Adipose tissue (tissue), 3 donors: Measurements from ENCODE around the gene NUTM2D. TPM values are rescaled to one million over a fixed set of nuclear protein-coding genes. Genes with fewer than 3 reads are reported as not detected.
"Not testable (repeated sequence)": the region's sequence is repeated elsewhere in the genome, so short reads cannot be mapped to it uniquely, and the experiment has no call there.

Experiments
- H3K27ac ChIP-seq: one replicate; pipeline ENCODE4 v1.5.1; 2013; ENCODE audit warnings: low read depth, low read length
- WGBS, 3 donors: extraction: QIAGEN DNeasy Blood & Tissue Kit; methylation state at CpG; one replicate each; pipeline ENCODE4 v1.1.7; 2013; 5-methylcytosine and 5-hydroxymethylcytosine counted together
- polyA plus RNA-seq, 3 donors: library from polyadenylated mRNA; stranded (reverse); fragments of 200-250 nt; gene quantifications; one replicate each; pipeline ENCODE4 v1.2.3, GENCODE V29; 2013
- donor health status: healthy with polysubstance abuse.
- donor health status: Bipolar disorder and iron deficiency.
- donor health status: healthy.

Gene NUTM2D, protein sequence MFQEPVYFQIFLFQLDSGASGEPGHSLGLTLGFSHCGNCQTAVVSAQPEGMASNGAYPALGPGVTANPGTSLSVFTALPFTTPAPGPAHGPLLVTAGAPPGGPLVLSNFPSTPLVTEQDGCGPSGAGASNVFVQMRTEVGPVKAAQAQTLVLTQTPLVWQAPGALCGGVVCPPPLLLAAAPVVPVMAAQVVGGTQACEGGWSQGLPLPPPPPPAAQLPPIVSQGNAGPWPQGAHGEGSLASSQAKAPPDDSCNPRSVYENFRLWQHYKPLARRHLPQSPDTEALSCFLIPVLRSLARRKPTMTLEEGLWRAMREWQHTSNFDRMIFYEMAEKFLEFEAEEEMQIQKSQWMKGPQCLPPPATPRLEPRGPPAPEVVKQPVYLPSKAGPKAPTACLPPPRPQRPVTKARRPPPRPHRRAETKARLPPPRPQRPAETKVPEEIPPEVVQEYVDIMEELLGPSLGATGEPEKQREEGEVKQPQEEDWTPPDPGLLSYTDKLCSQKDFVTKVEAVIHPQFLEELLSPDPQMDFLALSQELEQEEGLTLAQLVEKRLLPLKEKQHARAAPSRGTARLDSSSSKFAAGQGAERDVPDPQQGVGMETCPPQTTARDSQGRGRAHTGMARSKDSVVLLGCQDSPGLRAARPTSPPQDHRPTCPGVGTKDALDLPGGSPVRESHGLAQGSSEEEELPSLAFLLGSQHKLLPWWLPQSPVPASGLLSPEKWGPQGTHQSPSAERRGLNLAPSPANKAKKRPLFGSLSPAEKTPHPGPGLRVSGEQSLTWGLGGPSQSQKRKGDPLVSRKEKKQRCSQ
- polyA plus RNA-seq, result 1 to 10 TPM; 1.7 to 2.4 (median 2.4) TPM

GRCh38 chr10:87357444-87357843 is at the start of gene NUTM2D:
TSS of gene NUTM2D (plus strand) at chr10:87357744. CDS start at chr10:87358266, 522 bp downstream.
- 91 to 100% methylated on average over 1 to 2 of the region's 3 CpGs; no CpG with 5 or more reads in 1 of the 3 donors for whole genome bisulfite sequencing, 3 donors
- H3K27ac ChIP-seq, result not testable (repeated sequence)

DNA sequence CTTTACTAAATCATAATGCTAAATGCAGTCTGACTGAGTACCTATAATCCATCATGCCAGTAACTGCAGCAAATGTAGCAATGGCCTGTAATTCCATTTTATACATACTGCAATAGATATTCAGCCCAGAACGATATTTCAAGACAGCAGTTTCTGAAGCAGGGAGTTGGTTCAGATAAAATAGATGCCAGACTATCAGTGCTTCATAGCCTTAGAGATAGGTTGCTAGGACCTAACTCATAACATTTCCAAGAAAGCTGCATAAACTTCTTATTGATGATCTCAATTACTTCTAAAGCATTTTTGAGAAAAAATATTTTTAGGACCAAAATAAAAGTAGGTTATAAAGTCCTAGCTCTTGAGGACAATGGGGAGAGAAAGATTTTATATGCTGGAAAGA is 48.8 kb upstream of the NUTM2D start:
- H3K27ac ChIP-seq, result not testable (repeated sequence)
- WGBS, 3 donors, result 73 to 83% (median 74%) methylated on average over 1 of the region's 1 CpG

GRCh38 chr10:87309657-87310056 is 47.9 kb upstream of the NUTM2D start:
- H3K27ac ChIP-seq, result not testable (repeated sequence)

DNA sequence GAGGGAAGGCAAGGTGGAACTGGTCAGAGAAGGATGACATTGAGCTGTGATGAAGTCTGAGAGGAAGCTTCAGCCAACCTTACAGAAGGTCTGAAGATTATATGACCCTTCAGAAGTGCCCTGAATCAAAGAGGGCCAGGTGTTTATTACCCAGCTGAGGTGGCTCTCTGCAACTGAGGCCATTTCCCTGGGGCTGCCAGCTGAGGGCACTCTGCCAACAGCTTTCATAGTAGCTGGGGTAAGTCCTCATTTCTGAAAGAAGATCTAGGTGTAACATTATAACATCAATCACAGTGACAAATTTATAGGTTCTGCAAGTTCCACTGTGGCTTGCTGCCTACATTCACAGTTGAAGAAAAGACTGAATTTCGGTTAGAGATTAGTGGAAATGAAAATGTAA is 46.0 kb upstream of the NUTM2D start:
- H3K27ac ChIP-seq, result not testable (repeated sequence)
- WGBS, 3 donors, result 77 to 90% (median 90%) methylated on average over 1 of the region's 1 CpG

DNA sequence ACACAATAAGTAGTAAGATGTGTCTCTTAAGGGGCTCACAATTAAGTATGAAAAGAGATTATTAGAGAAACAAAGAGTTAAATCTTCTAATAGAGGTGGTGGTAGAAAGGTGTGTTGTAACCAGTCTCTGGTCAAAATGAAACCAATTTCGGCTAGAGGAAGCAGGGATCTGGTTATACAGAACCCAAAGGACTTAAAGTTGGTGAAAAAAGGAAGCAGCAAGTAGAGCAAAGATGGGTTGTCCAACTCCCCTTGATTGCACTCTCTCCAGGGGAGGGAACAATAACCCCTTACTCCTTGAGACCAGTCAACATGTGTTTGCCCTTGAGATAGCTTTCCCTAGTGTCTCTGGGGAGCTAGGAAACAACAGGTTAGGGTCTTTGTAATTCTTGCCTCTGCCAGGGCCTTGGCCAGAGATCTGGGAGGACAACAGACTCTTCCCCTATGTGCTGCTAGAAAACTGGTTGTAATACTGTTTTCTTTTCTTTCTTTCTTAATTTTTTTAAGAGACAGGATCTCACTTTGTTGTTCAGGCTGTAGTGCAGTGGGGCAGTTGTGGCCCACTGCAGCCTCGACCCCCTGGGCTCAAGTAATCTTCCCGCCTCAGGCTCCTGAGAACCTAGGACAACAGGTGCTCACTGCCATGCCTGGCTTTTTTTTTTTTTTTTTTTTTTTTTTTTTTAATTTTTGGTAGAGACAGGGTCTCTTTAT is 43.7 kb upstream of the NUTM2D start:
- WGBS, 3 donors, result 58 to 72% (median 62%) methylated on average over 3 of the region's 3 CpGs
- H3K27ac ChIP-seq, result not testable (repeated sequence)

DNA sequence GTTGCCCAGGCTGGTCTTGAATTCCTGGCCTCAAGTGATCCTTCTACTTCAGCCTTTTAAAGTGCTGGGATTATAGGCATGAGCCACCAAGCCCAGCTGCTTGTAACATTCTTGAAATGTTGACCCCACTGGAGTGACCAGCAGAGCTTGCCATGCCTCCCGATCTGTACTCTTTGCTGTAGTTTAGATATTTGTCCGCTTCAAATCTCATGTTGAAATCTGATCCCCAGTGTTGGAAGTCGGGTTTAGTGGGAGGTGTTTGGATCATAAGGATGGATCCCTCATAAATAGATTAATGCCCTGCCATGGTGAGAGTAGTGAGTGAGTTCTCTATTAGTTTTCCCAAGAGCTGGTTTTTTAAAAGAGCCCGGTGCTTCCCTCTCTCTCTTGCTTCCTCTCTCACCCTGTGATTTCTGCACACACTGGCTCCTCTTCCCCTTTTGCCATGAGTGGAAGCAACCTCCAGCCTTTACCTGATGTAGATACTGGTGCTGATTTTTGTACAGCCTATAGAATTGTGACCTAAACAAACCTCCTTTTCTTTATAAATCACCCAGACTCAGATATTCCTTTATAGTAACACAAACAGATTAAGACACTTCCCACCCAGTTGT is 43.1 kb upstream of the NUTM2D start:
- WGBS, 3 donors, result 49 to 78% (median 61%) methylated on average over 2 to 3 of the region's 4 CpGs

DNA sequence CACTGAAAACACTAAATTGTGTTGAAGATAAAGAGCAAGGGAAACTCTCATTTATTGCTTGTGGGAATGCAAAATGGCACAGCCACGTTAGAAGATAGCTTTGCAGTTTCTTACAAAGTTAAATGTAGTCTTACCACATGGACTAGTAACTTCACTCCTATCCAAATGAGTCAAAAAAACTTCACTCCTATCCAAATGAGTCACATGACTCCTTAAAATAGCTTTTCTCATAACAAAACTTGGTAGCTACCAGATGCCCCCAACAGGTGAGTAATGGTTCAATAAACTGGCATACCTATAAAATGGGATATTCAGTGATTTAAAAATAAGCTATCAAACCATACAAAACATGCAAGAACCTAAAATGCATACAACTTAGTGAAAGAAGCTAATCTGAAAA is 36.0 kb upstream of the NUTM2D start:
- not testable (repeated sequence) for H3K27ac ChIP-seq
- WGBS, 3 donors, result 80 to 89% methylated on average over 1 of the region's 1 CpG; no CpG with 5 or more reads in 1 of the 3 donors

More for the DNA sequence above, 43.1 kb upstream of the NUTM2D start:
- H3K27ac ChIP-seq, result not testable (repeated sequence)

- 95 to 100% (median 98%) methylated on average over 3 to 4 of the region's 5 CpGs for WGBS, 3 donors
- not testable (repeated sequence) for H3K27ac ChIP-seq
These were observed 33.0 kb upstream of the NUTM2D start for GRCh38 chr10:87324559-87324958.

DNA sequence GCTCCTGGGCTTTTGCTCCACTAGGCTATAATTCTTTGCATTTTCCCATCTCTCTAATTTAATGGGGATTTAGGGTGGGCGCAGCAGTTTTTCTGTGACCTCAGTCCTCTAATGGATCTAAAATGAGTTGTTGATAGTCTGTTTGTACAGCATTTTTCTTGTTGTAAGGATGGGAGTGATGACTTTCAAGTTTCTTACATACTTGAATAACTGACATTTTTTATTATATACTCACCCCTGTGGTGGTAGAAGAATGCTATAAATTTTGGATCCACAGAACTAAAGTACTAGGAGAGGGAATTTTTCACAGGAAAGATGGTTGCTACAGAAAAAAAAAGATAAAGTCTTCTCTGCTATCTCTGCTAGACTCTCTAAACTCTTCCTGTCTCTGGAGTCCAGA is 29.6 kb upstream of the NUTM2D start:
- WGBS, 3 donors, result 94 to 100% (median 94%) methylated on average over 1 of the region's 1 CpG
- not testable (repeated sequence) for H3K27ac ChIP-seq

- H3K27ac ChIP-seq, result not testable (repeated sequence)
- 36 to 91% (median 80%) methylated on average over 2 of the region's 2 CpGs for WGBS, 3 donors
These were observed 28.4 kb upstream of the NUTM2D start for GRCh38 chr10:87329131-87329530.

- 90 to 100% (median 100%) methylated on average over 1 of the region's 1 CpG for WGBS, 3 donors
- not testable (repeated sequence) for H3K27ac ChIP-seq
These were observed 24.9 kb upstream of the NUTM2D start for GRCh38 chr10:87332687-87333086.

DNA sequence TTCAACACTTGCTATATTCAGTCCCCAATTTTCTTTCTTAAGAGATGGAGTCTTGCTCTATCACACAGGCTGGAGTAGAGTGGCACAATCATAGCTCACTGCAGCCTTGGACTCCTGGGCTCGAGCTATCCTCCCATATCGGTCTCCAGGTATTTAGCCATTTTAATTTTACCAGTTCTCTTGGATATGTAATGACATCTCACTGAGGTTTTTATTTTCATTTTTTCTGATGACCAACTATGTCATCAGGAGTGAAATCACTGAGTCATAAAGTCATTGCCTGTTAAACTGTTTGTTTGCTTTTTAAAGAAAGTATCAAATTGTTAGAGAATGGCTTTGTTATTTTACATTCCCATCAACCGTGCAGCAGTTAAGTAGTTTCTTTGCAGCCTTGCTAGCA is 17.1 kb upstream of the NUTM2D start:
- WGBS, 3 donors, result 63 to 83% (median 75%) methylated on average over 3 of the region's 3 CpGs
- H3K27ac ChIP-seq, result not testable (repeated sequence)

GRCh38 chr10:87341546-87342142 is 15.9 kb upstream of the NUTM2D start:
- 0 to 1% (median 0%) methylated on average over 5 to 11 of the region's 54 CpGs for WGBS, 3 donors
- not testable (repeated sequence) for H3K27ac ChIP-seq

DNA sequence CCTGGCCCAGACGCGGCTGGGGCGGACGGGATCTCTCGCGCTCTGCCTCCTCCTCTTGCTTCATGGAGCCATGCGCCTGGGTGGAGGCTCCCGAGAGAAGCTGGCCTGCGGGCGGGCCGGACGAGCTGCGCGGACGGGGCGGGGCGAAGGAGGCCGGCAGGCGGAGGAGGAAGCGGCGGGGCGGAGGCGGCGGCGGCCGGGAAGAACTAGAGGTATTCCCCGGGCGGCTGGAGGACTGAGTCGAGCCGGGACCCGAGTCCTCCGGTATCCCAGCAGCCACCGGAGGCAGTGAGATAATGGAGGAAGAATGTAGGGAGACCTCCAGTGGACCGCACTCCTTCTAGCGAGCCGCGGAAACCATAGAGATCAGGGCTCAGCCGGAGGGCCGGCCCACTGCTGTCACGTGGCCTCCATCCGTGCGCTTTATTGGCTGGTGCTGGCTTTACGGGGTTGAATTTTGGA is 15.3 kb upstream of the NUTM2D start:
- 0 to 1% (median 1%) methylated on average over 29 to 40 of the region's 43 CpGs for WGBS, 3 donors
- H3K27ac ChIP-seq, result not testable (repeated sequence)

DNA sequence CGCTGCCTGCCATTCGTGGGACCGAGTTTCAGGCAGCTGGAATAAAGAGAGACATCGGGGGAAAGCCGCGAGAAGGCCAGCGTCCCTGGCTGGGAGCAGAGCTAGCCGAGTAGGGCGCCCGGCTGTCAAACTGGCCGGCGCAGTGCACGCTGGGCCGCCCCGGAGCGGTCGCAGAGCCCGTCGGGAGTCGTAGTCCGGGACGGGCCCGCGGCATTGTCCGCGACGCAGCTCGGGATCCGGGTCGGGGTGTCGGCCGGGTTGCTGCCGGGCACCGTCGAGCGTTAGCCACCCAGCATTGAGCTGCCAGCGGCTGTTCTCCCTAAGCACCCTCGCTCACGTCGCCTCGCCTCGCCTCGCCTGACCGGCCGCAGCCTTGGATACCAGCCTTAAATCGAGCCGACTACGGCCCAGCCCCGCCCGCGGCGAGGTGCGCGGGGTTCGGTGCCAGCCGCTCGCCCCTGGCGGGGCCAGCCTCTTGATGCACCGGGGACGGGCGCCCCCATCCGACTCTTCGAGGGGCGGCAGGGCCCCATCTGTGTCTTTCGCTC is 14.8 kb upstream of the NUTM2D start:
- 0 to 1% (median 0%) methylated on average over 19 to 53 of the region's 65 CpGs for WGBS, 3 donors
- H3K27ac ChIP-seq, result not testable (repeated sequence)

- 32 to 84% (median 74%) methylated on average over 1 of the region's 1 CpG for WGBS, 3 donors
- H3K27ac ChIP-seq, result not testable (repeated sequence)
These were observed 11.8 kb upstream of the NUTM2D start for GRCh38 chr10:87345743-87346142.

- not testable (repeated sequence) for H3K27ac ChIP-seq
- 89 to 100% (median 92%) methylated on average over 2 of the region's 2 CpGs for WGBS, 3 donors
These were observed 7.4 kb upstream of the NUTM2D start for GRCh38 chr10:87350161-87350560.

DNA sequence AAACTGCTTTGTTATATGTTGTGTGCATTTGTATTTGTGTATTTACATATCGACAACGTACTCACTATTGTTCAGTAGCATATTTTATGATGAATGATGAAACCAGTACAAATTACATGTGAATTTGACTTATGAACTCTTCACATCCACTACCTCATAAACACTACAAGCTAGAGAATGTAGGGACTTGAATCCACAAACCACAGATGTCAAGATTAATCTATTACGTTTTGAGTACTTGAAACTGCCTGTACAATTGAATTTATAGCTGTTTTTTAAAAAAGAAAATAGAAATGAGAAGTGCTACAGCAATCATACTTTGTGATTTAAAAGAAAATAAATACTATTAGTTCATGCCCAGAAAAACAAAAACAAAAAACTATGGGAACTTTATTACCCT is 4.7 kb upstream of the NUTM2D start:
- WGBS, 3 donors, result 46 to 69% (median 59%) methylated on average over 3 of the region's 3 CpGs
- not testable (repeated sequence) for H3K27ac ChIP-seq
